Lower lobe of right lung (tissue), 2 donors: Measurements from ENCODE around the gene AQP12B. TPM values are rescaled to one million over a fixed set of nuclear protein-coding genes. Genes with fewer than 3 reads are reported as not detected.

Experiments used
- ATAC-seq, 2 donors: fragments of 200-7000 bp; cut with Tn5 transposase; one replicate each; pipeline ENCODE4 v1.9.1; 2020 to 2022; ENCODE audit warnings: mild to moderate bottlenecking in 2 of 2, moderate library complexity in 2 of 2
- DNase-seq: peaks from one replicate; pipeline ENCODE4 v3.0.0-alpha.2; 2020
- H3K27ac ChIP-seq: fragments of 200-600 bp; one replicate; pipeline ENCODE4 v1.8.0; 2022
- H3K27me3 ChIP-seq: fragments of 200-600 bp; one replicate; pipeline ENCODE4 v1.8.0; 2022; ENCODE audit warnings: low read depth
- H3K36me3 ChIP-seq: fragments of 200-600 bp; one replicate; pipeline ENCODE4 v1.8.0; 2022; ENCODE audit warnings: mild to moderate bottlenecking
- H3K4me1 ChIP-seq: fragments of 200-600 bp; one replicate; pipeline ENCODE4 v1.8.0; 2022
- H3K4me3 ChIP-seq: fragments of 200-600 bp; one replicate; pipeline ENCODE4 v1.8.0; 2022; ENCODE audit warnings: mild to moderate bottlenecking
- H3K9me3 ChIP-seq: fragments of 200-600 bp; one replicate; pipeline ENCODE4 v1.8.0; 2022
- CTCF ChIP-seq: fragments of 200-600 bp; IDR thresholded peaks from one replicate; pipeline ENCODE4 v1.8.0; 2022; ENCODE audit warnings: antibody characterized with exemption, mild to moderate bottlenecking
- intact Hi-C: fragments of 100-400 bp; cut with DNase I; formaldehyde crosslinking; loops from one replicate; pipeline ENCODE4 v1.11.0; 2022
- total RNA-seq: library from RNA; stranded (reverse); fragmentation: NEBNext Ultra II Directional; extraction: Animal tissue kit (Norgen Biotek cat#: 25700); gene quantifications from one replicate; pipeline ENCODE4 v1.2.1, GENCODE V29; 2021
- donor health status: DM: no; HTN: yes; CAD: no; lungs with severe emphysema.

AQP12B gene
- total RNA-seq, 1 donor from 2014 or later, result not detected

GRCh38 chr2:240627736-240628506 lies 54.8 kb downstream of the AQP12B start:
- no peak overlapping the region for H3K27ac ChIP-seq
- intact Hi-C loops, result no loop called here
- H3K4me3 ChIP-seq, result no peak overlapping the region
- no peaks in the 10 kb centered on the region for H3K27me3 ChIP-seq
- DNase-seq (no peak), ATAC-seq (no peak)
- no peaks in the 10 kb centered on the region for H3K36me3 ChIP-seq
- no peak for TF ChIP-seq CTCF
- H3K9me3 ChIP-seq, result no peaks in the 10 kb centered on the region
- H3K4me1 ChIP-seq, result peaks cover 20% of the 10 kb centered on the region

DNA sequence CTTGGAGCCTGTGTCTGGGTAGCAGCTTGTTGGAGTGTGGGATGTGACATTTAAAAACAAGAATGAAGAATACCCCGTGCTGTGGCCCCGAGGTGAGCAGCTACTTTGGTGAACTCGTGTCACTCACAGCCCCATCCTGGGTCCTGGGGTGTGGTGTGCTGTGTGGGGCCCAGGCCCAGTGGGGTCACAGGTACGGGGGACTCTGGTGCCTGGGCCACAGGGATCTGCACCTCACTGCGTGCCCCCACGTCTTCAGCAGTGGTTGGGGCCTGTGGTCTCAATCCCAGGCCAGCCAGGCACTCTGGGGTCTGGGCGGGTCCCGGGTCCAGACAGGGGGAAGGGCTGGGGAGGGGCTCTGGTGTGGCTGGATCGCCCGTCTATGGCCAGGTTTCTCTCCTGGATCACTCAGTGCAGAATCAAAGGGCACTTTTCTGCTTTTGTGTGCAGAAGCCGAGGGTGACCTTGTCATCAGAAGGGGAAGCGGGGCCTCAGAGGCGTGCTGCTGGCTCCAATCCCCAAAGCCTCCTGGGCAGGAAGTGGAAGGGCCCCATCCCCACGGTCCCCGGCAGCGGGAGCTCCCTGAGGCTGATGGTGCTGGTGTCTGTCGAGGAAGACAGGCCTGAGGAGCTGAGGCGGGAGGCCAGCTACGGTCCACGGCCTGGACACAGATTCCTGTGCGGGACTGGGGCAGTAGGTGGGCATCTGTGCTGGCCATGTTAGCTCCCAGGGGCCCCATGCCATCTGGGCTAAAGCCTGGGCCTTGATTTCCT lies 56.0 kb downstream of the AQP12B start:
- ATAC-seq (peak in 1 of 2 donors; percentile 37), DNase-seq (peak; percentile 67)
- intact Hi-C loops, result no loop called here
- no peaks in the 10 kb centered on the region for H3K9me3 ChIP-seq
- no peaks in the 10 kb centered on the region for H3K36me3 ChIP-seq
- no peak for TF ChIP-seq CTCF
- H3K27me3 ChIP-seq, result no peaks in the 10 kb centered on the region
- H3K27ac ChIP-seq, result peak overlapping the region; percentile 49
- H3K4me3 ChIP-seq, result no peak overlapping the region
- peaks cover 24% of the 10 kb centered on the region for H3K4me1 ChIP-seq

Other genes with a start within 250 kb of the AQP12B start
- gene GPC1, start 247.2 kb downstream of the AQP12B start, total RNA-seq, result 14.7 TPM
- gene ANKMY1, start 124.9 kb downstream of the AQP12B start, total RNA-seq, result 29.3 TPM
- gene DUSP28, start 122.5 kb downstream of the AQP12B start, total RNA-seq, result 5.7 TPM
- gene RNPEPL1, start 114.4 kb downstream of the AQP12B start, total RNA-seq, result 102 TPM
- 37.2 TPM for gene CAPN10, start 96.2 kb downstream of the AQP12B start, total RNA-seq
- 4.7 TPM for gene GPR35, start 57.4 kb downstream of the AQP12B start, total RNA-seq
- gene AQP12A, start 9.0 kb upstream of the AQP12B start, total RNA-seq, result not detected
- gene KIF1A, start 137.3 kb upstream of the AQP12B start, total RNA-seq, result 0.24 TPM
- gene AGXT, start 185.9 kb upstream of the AQP12B start, total RNA-seq, result not detected
- gene MAB21L4, start 213.3 kb upstream of the AQP12B start, total RNA-seq, result 17.0 TPM
- 3.4 TPM for gene CROCC2, start 223.5 kb upstream of the AQP12B start, total RNA-seq